GM18909 (cell line): ENCODE results near the gene EFNA5.
"Not testable (repeated sequence)": the region's sequence is repeated elsewhere in the genome, so short reads cannot be mapped to it uniquely, and the experiment has no call there.

Source experiments
- ATAC-seq: cut with Tn5 transposase; IDR thresholded peaks from one replicate; pipeline ENCODE4 v1.9.1; 2021; ENCODE audit warnings: mild to moderate bottlenecking; ENCODE audit not compliant: unreplicated experiment, poor library complexity

The EFNA5 gene

GRCh38 chr5:107469485-107470294, 201.0 kb downstream of the EFNA5 start:
- ATAC-seq = no peak

DNA sequence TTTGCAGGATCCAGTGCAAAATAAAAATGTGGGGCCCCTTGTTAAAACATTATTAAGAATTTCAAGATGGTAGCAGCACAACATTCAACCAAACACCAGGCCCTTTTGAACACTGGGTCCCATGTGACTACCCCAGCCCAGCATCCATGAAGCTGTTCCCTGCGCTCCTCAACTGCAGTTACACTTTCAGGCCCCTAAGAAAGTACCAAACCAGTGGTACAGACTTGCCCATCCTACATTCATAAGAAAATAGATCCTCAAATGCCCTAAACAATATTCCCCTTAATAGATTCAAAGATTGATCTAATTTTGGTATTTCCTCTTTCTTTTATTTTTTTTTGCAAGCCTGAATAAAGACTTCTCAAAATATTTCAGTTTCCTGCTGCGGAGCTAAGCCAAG, 201.7 kb downstream of the EFNA5 start:
- no peak for ATAC-seq

- ATAC-seq = no peak
Observed at GRCh38 chr5:107468276-107468675, 202.5 kb downstream of the EFNA5 start.

- ATAC-seq = no peak
Observed at GRCh38 chr5:107467137-107467932, 203.4 kb downstream of the EFNA5 start.

DNA sequence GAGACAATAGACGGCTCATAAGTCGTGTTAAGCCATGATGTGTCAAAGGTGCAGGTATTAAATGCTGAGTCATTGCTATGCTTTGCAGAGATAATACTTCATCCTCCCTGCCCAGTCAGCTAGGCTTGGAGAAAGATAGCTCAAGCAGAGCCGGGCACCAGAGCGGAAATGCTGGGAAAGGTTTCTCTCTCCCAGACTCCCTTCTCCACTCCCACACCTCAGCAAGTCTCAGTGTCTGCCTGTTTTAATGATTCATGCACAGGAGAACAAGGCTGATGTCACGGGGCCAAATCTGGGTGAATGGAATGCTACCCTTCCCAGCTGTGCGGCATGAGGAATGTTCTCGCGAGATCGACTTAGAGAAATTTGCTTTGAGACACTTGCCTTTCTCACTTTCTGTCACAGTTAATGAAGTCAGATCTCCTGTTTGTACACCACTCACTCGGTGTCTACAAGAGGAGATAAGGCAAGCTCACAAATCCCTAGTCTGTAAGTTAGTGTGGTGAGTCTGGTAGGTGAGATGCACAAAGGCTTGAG, 204.4 kb downstream of the EFNA5 start:
- ATAC-seq = no peak

- ATAC-seq = no peak
Observed at GRCh38 chr5:107464876-107465275, 205.9 kb downstream of the EFNA5 start.

- ATAC-seq = peak; percentile 64
Observed at GRCh38 chr5:107464416-107464815, 206.3 kb downstream of the EFNA5 start.

DNA sequence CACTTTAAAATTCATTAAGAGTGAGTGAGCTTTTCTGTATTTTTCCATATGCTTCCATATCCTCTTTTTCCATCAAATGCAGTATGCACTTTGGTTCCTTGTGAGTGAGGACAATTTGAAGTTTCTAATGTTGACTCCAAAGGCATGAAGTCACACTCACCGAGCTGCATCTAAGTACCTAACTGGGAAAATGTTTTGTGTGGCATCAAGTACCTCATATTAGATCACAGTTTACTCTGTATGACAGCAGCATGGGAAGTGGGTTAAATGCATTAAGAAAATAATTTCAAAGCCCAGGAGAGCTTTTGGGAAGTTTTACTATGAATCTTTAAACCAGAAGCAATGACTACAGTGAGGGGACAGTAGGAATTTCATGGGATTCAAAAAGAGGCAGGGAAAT, 207.0 kb downstream of the EFNA5 start:
- ATAC-seq = no peak

DNA sequence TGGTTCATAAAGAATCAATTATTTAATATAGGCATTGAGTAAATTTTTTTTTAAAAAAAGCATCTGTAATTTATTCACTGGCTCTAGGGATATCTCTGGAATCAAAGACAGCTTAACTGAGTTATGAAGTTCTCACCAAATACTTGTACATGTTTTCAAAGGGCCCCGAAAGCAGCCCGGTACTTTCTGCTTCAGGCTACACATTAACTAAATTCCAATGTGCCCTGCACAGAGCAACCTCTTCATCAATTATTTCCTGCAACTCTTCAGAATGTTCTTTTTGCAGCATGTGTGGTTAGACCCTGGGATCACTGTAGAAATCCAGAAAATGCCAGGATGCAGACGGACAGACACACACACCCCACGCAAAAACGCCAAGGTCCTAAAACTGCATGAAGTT, 209.0 kb downstream of the EFNA5 start:
- ATAC-seq = no peak

DNA sequence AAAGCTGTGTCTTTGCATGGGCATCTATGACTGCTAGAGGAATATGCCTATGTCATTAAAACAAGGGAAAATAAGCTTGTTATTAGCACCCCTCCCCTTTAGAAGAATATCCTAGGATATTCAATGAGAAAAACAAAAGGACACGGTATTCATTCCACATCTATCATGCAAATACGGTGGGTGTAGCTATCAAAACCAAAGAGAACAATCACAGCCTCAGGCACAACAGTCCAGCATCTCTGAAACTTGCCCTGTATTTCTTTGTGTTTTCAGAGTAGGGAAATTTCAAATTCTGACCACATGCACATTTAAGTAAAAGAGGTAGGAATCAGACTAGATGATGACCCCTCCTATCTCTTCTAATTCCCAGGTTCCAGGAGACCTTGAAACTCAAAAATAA, 209.9 kb downstream of the EFNA5 start:
- no peak for ATAC-seq

GRCh38 chr5:107459605-107460004, 211.1 kb downstream of the EFNA5 start:
- no peak for ATAC-seq

DNA sequence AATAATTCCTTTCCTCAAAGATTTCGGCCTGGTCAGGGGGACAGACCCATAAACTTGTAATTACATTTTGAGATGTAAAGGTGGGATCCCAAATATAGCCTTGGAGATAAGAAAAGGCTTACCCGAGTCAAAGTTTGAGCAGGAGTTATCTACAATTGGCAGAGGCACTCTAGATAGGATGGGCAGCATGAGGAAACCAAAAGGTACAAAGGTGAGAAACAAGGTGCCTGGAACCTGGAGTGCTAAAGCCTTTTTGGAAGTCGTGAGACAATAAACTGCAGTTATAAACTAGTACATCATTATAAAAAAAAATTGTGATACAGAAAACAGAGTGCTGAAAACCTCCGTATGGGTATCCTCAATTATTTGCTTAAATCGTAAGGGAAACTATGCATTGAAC, 212.4 kb downstream of the EFNA5 start:
- ATAC-seq = no peak

DNA sequence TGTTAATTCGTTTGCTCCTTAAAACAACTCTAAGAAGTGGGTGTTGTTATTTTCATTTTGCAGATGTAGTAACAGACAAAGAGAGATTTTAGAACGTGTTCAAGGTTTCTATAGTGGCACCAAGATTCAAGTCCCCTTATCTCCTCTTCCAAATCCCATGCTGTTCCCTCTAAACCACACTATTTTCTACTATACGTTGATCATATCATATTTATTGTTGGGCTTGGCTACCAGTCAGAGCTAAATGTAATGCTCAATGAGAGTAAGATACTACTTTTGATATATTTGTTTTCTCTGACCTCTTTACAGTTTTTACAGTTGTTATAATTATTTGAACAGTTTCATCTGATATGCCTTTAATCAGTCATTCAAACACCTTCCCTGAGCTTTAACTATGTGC, 212.9 kb downstream of the EFNA5 start:
- no peak for ATAC-seq

DNA sequence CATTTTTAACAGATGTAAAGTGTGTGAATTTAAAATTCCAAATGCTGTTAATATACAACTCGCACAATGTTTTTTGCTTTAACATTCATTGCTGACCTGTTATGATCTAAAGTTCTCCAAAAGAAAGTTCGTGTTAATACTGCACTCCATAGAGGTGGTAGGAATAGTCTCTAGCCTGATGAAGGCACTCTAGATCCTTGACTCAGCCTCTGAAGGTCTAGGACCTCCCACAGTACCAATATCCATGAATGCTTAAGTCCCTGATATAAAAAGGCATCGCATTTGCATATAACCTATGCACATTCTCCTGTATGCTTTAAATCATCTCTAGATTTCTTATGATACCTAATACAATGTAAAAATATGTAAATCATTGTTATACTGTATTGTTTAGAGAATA, 213.6 kb downstream of the EFNA5 start:
- ATAC-seq = no peak

GRCh38 chr5:107456281-107456715, 214.4 kb downstream of the EFNA5 start:
- ATAC-seq = peak; percentile 90

- ATAC-seq = no peak
Observed at GRCh38 chr5:107455111-107455544, 215.6 kb downstream of the EFNA5 start.

DNA sequence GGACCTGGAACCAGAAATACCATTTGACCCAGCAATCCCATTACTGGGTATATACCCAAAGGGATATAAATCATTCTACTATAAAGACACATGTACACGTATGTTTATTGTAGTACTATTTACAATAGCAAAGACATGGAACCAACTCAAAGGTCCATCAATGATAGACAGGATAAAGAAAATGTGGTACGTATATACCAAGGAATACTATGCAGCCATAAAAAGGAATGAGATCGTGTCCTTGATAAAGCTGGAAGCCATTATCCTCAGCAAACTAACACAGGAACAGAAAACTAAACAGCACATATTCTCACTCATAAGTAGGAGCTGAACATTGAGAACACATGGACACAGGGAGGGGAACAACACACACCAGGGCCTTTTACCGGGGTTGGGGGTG, 218.9 kb downstream of the EFNA5 start:
- not testable (repeated sequence) for ATAC-seq

- no peak for ATAC-seq
Observed at GRCh38 chr5:107451028-107451427, 219.7 kb downstream of the EFNA5 start.

DNA sequence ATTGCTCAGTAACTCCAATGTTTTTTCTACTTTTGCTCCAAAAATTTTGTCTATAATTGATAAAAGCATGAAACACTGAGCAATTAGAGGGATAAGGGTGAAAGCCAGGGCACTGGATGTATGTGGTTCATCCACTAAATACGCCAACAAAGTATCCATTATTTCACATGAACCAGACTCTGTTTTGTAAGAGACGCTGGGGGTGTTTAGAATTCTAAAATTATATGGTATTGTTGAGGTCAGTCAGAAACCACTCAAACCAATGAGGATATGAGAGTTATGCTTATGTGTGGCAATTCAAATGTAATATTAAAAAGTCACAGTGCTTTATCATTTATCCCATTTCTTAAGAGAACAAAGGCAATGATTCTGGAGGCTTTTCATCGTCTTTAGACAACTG, 220.2 kb downstream of the EFNA5 start:
- no peak for ATAC-seq

GRCh38 chr5:107449369-107449768, 221.4 kb downstream of the EFNA5 start:
- no peak for ATAC-seq

DNA sequence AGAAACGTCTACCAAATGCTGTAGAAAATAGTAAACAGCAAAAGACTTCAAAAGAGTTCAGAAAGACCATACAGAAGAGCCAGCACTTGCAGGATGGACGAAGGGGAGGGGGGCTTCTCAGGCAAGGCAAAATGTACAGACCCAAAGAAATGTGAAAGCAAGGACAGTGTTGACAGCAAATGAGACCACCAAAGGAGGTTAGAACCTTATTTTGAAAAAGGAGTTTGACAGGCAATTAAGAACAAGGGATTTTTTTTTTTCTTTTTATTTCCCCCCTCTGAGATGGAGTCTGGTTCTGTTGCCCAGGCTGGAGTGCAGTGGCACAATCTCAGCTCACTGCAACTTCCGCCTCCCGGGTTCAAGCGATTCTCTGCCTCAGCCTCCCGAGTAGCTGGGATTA, 223.2 kb downstream of the EFNA5 start:
- no peak for ATAC-seq
